Astrocyte (in vitro differentiated cells and primary cell): ENCODE results near the gene HOXC11.
A peak's percentile ranks its signal among the peaks of the same experiment; 100 is the strongest.

ENCODE experiments used
- CTCF ChIP-seq: IDR thresholded peaks from 2 replicates; pipeline ENCODE4 v1.5.1; 2011; ENCODE audit warnings: low read depth, mild to moderate bottlenecking, inconsistent platforms, low read length, moderate library complexity; ENCODE audit not compliant: insufficient read depth
- EZH2 ChIP-seq: IDR thresholded peaks from 2 replicates; pipeline ENCODE4 v1.6.1; 2012; ENCODE audit warnings: mild to moderate bottlenecking, low read length, inconsistent platforms; ENCODE audit not compliant: insufficient read depth

GRCh38 chr12:53930591-53931255 is 42.2 kb upstream of the HOXC11 start:
- no peak for TF ChIP-seq CTCF
- TF ChIP-seq EZH2: peak; percentile 43
